Karpas-422 (cell line): ENCODE measurements around the gene PERCC1. TPM values are rescaled to one million over a fixed set of nuclear protein-coding genes. Genes with fewer than 3 reads are reported as not detected.
A peak's percentile ranks its signal among the peaks of the same experiment; 100 is the strongest.

ENCODE experiments used
- DNase-seq: peaks from one replicate; pipeline ENCODE4 v3.0.0-alpha.2; 2015
- H2AFZ ChIP-seq: fragments of 200-600 bp; sonication (generic); 2 replicates; pipeline ENCODE4 v1.6.1; 2014; ENCODE audit warnings: antibody characterized with exemption, low read length, mixed read lengths
- H3K27ac ChIP-seq: fragments of 200-600 bp; sonication (generic); 2 replicates; pipeline ENCODE4 v1.5.1; 2014; ENCODE audit warnings: mild to moderate bottlenecking, low read length, moderate library complexity
- H3K27me3 ChIP-seq: fragments of 200-600 bp; sonication (generic); 2 replicates; pipeline ENCODE4 v1.6.1; 2014; ENCODE audit warnings: low read length, mixed read lengths
- H3K36me3 ChIP-seq: fragments of 200-600 bp; sonication (generic); 2 replicates; pipeline ENCODE4 v1.6.1; 2014; ENCODE audit warnings: low read length, mixed read lengths; ENCODE audit not compliant: insufficient read depth
- H3K4me1 ChIP-seq: fragments of 200-600 bp; sonication (generic); 2 replicates; pipeline ENCODE4 v1.6.1; 2014; ENCODE audit warnings: mild to moderate bottlenecking, low read length, mixed read lengths
- H3K4me2 ChIP-seq: fragments of 200-600 bp; sonication (generic); 2 replicates; pipeline ENCODE4 v1.6.1; 2014; ENCODE audit warnings: low read length, low read depth, mild to moderate bottlenecking; ENCODE audit not compliant: poor library complexity, severe bottlenecking
- H3K4me3 ChIP-seq: fragments of 200-600 bp; sonication (generic); 2 replicates; pipeline ENCODE4 v1.5.1; 2014; ENCODE audit warnings: mild to moderate bottlenecking, antibody characterized with exemption, low read length, mixed read lengths
- H3K79me2 ChIP-seq: fragments of 200-600 bp; sonication (generic); 2 replicates; pipeline ENCODE4 v1.6.1; 2014; ENCODE audit warnings: mild to moderate bottlenecking, low read length, mixed read lengths
- H3K9ac ChIP-seq: fragments of 200-600 bp; sonication (generic); 2 replicates; pipeline ENCODE4 v1.6.0; 2014; ENCODE audit warnings: low read length
- H3K9me2 ChIP-seq: fragments of 200-600 bp; sonication (generic), shearing (Covaris generic); replicated peaks from 2 replicates; pipeline ENCODE4 v1.6.0; 2014; ENCODE audit warnings: mild to moderate bottlenecking, low read length, moderate library complexity; ENCODE audit not compliant: insufficient read depth
- H3K9me3 ChIP-seq: fragments of 300-700, 200-600 bp; sonication (generic); 2 replicates; pipeline ENCODE4 v1.6.1; 2014; ENCODE audit warnings: low read length, mixed read lengths
- H4K20me1 ChIP-seq: fragments of 200-600 bp; sonication (generic); 2 replicates; pipeline ENCODE4 v1.6.1; 2014; ENCODE audit warnings: mild to moderate bottlenecking, antibody characterized with exemption, low read length, low read depth; ENCODE audit not compliant: insufficient read depth
- total RNA-seq: library from RNA; depleted of rRNA; stranded (reverse); fragments of >200 nt; shearing (Covaris generic); gene quantifications from 2 replicates; pipeline ENCODE4 v1.2.3, GENCODE V29; 2014; ENCODE audit warnings: low replicate concordance

Gene PERCC1
- total RNA-seq, 1 experiment from 2014 or later = not detected

DNA sequence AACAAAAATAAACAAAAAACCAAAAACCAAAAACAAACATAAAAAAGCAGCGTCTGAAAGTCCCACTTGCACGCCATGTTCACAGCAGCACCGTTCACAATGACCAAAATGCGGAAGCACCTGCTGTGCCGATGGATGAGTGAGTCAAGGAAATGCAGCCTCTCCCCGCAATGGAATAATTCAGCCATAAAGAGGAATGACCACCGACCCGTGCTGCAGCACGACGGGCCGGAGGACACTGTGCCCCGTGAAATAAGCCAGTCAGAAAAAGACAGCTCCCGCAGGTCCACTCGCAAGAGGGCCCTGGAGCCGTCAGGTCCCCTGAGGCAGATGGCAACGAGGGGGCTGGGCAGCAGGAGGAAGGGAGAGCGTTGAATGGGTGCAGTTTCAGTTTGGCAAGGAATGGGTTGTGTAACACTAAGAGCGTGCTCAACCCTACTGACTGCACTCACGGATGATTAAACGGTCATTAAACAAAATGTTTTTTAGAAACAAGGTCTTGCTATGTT, 38.9 kb downstream of the PERCC1 start:
- H4K20me1 ChIP-seq = no peaks in the 10 kb centered on the region
- H3K27ac ChIP-seq = no peak overlapping the region
- H3K4me2 ChIP-seq = no peak overlapping the region
- no peak overlapping the region for H3K4me3 ChIP-seq
- H3K9ac ChIP-seq = no peak overlapping the region
- H3K36me3 ChIP-seq = no peaks in the 10 kb centered on the region
- H2AFZ ChIP-seq = no peak overlapping the region
- H3K79me2 ChIP-seq = peaks cover 7% of the 10 kb centered on the region
- no peaks in the 10 kb centered on the region for H3K9me3 ChIP-seq
- peaks cover 4% of the 10 kb centered on the region for H3K4me1 ChIP-seq
- H3K27me3 ChIP-seq = no peaks in the 10 kb centered on the region
- H3K9me2 ChIP-seq = no peaks in the 10 kb centered on the region
- DNase-seq = no peak

DNA sequence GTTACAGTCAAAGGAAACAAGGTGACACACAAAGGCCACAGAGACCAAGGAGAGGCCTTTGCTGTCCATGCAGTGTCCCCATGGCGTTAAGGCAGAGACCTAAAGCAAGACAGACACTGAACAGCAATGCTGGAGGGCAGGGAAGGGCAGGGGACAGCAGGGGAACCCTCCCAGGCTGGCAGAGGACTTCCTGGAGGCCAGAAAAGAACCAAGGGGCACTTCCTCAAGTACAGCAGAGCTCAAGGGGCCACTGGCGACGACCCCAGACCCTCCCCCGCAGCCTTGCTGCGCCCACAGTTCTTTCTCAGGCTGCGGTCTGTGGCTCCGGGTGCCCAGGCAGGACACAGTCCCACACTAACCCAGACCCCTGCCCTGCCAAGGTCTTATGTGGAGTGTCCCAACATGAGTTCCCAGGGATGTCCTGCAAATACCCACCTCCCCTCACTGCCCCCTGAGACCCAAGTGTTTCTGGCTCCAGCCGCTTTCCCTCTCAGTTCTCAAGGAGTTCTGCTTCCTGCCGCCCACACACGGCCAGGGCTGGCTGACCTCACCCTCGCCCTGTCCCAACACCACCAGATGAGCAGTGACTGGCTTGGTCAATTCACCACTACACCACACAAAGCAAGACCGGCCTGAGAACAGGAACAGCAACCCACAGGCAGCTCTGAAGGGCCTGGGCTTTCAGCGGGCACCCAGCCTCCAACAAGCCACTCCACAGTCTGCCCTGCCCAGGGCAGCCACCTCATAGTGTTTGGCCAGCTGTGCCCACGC, 39.8 kb downstream of the PERCC1 start:
- Histone ChIP-seq H3K9me2 (no peaks in the 10 kb centered on the region), H4K20me1 (no peaks in the 10 kb centered on the region), H3K4me3 (no peak overlapping the region), H3K4me1 (peaks cover 11% of the 10 kb centered on the region), H3K36me3 (no peaks in the 10 kb centered on the region), H3K27me3 (no peaks in the 10 kb centered on the region), H3K9ac (no peak overlapping the region), H3K9me3 (no peaks in the 10 kb centered on the region), H3K27ac (no peak overlapping the region), H3K79me2 (peaks cover 7% of the 10 kb centered on the region), H3K4me2 (no peak overlapping the region), H2AFZ (no peak overlapping the region)
- no peak for DNase-seq

DNA sequence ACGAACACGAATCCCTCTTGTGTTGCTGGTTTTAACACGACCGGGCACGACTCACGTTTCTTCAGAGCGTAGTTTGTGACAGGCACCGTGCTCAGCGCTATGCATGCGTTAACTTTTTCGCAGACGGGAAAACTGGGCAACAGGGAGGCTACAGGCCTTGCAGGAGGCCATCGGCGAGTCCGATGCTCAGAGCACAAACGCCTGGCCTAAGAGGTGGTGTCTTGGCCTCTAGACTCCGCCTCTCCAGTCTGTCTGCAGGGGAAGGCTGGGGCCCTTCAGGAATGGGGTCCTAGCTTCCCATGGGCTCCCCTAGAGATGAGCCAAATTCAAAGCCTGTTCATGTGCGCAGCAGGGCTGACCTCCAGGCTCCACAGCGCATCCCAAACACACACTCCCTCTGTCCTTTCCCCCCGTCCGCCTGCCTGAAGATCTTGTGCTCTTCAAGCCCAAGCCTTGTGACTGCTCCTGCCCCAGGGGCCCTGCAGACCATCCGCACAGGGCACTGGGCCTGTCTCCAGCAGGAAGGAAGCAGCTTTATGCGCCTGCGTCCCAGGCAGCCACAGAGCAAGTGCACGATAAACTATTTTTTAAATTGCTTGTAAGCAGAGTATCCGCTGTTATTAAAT, 40.8 kb downstream of the PERCC1 start:
- no peak overlapping the region for H3K27ac ChIP-seq
- no peaks in the 10 kb centered on the region for H3K27me3 ChIP-seq
- H4K20me1 ChIP-seq = no peaks in the 10 kb centered on the region
- no peak overlapping the region for H2AFZ ChIP-seq
- H3K9me2 ChIP-seq = no peaks in the 10 kb centered on the region
- peaks cover 12% of the 10 kb centered on the region for H3K4me1 ChIP-seq
- DNase-seq = no peak
- no peaks in the 10 kb centered on the region for H3K9me3 ChIP-seq
- H3K79me2 ChIP-seq = peaks cover 7% of the 10 kb centered on the region
- H3K4me3 ChIP-seq = no peak overlapping the region
- H3K36me3 ChIP-seq = no peaks in the 10 kb centered on the region
- no peak overlapping the region for H3K4me2 ChIP-seq
- H3K9ac ChIP-seq = no peak overlapping the region

DNA sequence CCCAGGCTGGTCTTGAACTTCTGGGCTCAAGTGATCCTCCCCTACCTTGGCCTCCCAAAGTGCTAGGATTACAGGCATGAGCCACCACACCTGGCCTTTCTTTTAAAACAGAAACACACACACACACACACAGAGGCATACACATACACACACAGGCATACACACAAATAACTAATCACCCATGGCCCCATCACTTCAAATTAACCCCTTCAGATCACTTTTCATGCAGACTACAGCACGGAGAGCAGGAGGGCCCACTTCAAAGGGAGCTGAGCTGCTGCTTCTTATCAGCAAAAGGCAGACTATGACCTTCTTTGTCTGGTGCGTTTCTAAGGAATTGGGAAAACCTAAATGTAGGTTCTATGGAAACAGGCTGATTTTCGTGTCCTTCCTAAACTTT, 42.1 kb downstream of the PERCC1 start:
- H3K4me2 ChIP-seq = no peak overlapping the region

DNA sequence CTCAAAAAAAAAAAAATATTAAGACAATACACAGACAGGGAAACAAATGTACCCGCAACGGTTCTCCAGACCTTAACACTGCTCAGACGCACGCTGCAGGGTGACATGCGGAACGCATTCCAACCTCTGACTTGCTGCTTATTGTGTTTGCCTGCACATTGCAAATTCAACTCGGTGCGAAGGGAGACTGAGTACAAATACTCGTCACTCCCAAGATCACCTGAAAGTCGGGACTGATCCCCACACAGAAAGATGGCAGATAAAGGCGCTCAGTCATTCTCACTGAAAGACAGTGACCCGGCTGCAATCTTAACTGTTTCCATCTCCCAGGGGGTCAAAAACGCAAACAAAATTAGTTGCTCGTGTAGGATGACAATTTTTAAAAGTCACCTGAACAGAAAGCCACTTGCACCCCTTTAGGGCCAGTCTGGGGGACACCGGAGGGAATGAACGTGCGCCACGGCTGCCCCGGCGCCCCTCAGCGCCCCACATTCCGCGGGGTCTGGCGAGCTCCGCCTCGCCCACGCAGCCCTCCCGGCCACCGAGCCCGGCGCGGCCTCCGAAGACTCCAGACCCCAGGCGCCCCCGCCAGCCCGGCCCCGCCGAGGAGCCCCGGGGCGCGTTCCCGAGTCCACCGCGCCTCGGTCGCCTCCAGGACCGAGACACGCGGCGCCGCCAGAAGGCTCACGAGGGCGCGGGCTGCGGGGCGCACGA, 43.4 kb downstream of the PERCC1 start:
- no peaks in the 10 kb centered on the region for H3K27me3 ChIP-seq
- no peaks in the 10 kb centered on the region for H3K9me2 ChIP-seq
- H3K9me3 ChIP-seq = no peaks in the 10 kb centered on the region
- H3K4me3 ChIP-seq = peak overlapping the region; percentile 70
- H2AFZ ChIP-seq = no peak overlapping the region
- no peak overlapping the region for H3K27ac ChIP-seq
- no peaks in the 10 kb centered on the region for H4K20me1 ChIP-seq
- H3K79me2 ChIP-seq = peaks cover 7% of the 10 kb centered on the region
- no peak for DNase-seq
- H3K4me2 ChIP-seq = peak overlapping the region; percentile 75
- peak overlapping the region; percentile 84 for H3K9ac ChIP-seq
- no peaks in the 10 kb centered on the region for H3K36me3 ChIP-seq
- peaks cover 12% of the 10 kb centered on the region for H3K4me1 ChIP-seq

More for the DNA sequence above, 42.1 kb downstream of the PERCC1 start:
- DNase-seq = no peak
- H3K36me3 ChIP-seq = no peaks in the 10 kb centered on the region
- H3K27ac ChIP-seq = no peak overlapping the region
- H4K20me1 ChIP-seq = no peaks in the 10 kb centered on the region
- H3K4me3 ChIP-seq = no peak overlapping the region
- peaks cover 7% of the 10 kb centered on the region for H3K79me2 ChIP-seq
- H2AFZ ChIP-seq = no peak overlapping the region
- no peaks in the 10 kb centered on the region for H3K27me3 ChIP-seq
- H3K9ac ChIP-seq = no peak overlapping the region
- H3K9me3 ChIP-seq = no peaks in the 10 kb centered on the region
- no peaks in the 10 kb centered on the region for H3K9me2 ChIP-seq
- H3K4me1 ChIP-seq = peaks cover 12% of the 10 kb centered on the region

DNA sequence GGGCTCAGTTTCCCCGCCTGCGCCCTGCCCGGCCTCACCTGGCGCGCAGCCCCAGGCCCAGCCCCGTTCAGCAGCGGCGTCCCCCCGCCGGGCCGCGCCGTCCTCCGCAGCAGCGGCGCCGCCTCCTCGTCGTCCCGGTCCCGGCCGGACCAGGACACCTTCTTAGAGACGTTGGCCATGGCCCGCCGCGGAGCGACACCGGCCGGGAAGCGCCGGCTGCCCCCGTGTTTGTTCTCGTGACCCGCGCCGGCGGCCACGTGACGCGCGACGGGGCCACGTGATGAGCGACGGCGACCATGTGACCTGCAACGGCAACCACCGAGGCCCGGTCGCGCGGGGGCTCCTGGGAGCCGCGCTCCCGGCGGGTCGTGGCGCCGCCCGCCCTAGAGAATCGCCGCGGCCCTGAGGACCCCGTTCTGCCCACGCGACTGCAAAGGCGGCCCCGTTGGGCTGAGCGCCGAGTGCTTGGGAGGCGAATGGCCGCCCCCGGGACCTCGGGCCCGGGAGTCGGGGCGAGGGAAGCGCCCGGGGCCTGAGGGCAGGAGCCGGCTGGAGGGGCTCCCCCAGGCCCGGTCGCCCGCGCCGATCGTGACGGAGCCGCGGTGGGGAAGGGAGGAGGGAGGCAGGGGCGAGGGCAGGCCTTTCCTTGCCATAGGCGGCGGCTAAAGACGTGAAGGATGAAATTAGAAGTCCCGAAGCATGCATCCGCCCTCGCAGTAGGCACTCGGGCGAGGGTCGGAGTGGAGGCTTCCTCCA, 44.1 kb downstream of the PERCC1 start, which contains the start of gene CLCN7:
CLCN7 (minus strand) TSS at position 233 of the 756 bp plus-strand sequence; CDS start at position 179, 54 bp downstream.
- peak within 1 kb of the TSS; percentile 75 for H3K4me2 ChIP-seq
- peak within 1 kb of the TSS; percentile 70 for H3K4me3 ChIP-seq
- H2AFZ ChIP-seq = peak within 1 kb of the TSS; percentile 71
- no peaks in the 10 kb centered on the region for H3K9me2 ChIP-seq
- peaks cover 12% of the 10 kb centered on the region for H3K4me1 ChIP-seq
- H3K9me3 ChIP-seq = no peaks in the 10 kb centered on the region
- H3K36me3 ChIP-seq = no peaks in the 10 kb centered on the region
- H3K27me3 ChIP-seq = no peaks in the 10 kb centered on the region
- H3K27ac ChIP-seq = no peak within 1 kb of the TSS
- H3K9ac ChIP-seq = peak within 1 kb of the TSS; percentile 84
- H3K79me2 ChIP-seq = peaks cover 7% of the 10 kb centered on the region
- H4K20me1 ChIP-seq = no peaks in the 10 kb centered on the region
- peak; percentile 83 for DNase-seq

DNA sequence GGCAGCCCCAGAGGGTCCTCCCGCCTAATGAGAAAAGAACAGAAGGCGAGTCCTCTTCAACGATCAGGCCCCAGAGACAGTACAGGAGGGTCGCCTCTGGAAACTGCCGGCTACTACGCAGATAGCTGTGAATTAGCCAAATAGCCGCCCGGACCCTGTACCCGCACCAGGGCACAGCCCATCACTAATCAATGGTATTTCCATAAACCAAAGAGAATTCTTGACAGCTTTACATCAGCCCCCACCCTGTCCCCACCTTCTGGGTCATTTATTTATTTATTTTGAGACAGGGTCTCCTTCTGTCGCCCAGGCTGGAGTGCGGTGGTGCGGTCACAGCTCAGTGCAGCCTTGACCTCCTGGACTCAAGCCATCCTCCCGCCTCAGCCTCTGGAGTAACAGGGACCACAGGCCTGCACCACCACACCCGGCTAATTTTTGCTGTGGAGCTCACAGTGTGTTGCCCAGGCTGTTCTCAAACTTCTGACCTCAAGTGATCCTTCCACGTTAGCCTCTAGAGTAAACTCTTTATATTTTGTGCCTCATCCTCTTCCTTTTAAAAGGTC, 44.8 kb downstream of the PERCC1 start:
- Histone ChIP-seq H3K27ac (no peak overlapping the region), H3K9ac (peak overlapping the region; percentile 84), H4K20me1 (no peaks in the 10 kb centered on the region), H2AFZ (peak overlapping the region; percentile 71; the same call in 1 of the 2 replicates), H3K27me3 (no peaks in the 10 kb centered on the region), H3K36me3 (no peaks in the 10 kb centered on the region), H3K4me3 (peak overlapping the region; percentile 70), H3K4me2 (peak overlapping the region; percentile 75), H3K9me2 (no peaks in the 10 kb centered on the region), H3K4me1 (peaks cover 12% of the 10 kb centered on the region), H3K79me2 (peaks cover 7% of the 10 kb centered on the region), H3K9me3 (no peaks in the 10 kb centered on the region)
- DNase-seq = no peak
